HG02938 (cell line): ENCODE results near the gene SCYGR1.
"Not testable (repeated sequence)": the region's sequence is repeated elsewhere in the genome, so short reads cannot be mapped to it uniquely, and the experiment has no call there.

Experiments used
- ATAC-seq: cut with Tn5 transposase; IDR thresholded peaks from one replicate; pipeline ENCODE4 v1.9.1; 2021; ENCODE audit warnings: mild to moderate bottlenecking, moderate library complexity; ENCODE audit not compliant: unreplicated experiment

The SCYGR1 gene

DNA sequence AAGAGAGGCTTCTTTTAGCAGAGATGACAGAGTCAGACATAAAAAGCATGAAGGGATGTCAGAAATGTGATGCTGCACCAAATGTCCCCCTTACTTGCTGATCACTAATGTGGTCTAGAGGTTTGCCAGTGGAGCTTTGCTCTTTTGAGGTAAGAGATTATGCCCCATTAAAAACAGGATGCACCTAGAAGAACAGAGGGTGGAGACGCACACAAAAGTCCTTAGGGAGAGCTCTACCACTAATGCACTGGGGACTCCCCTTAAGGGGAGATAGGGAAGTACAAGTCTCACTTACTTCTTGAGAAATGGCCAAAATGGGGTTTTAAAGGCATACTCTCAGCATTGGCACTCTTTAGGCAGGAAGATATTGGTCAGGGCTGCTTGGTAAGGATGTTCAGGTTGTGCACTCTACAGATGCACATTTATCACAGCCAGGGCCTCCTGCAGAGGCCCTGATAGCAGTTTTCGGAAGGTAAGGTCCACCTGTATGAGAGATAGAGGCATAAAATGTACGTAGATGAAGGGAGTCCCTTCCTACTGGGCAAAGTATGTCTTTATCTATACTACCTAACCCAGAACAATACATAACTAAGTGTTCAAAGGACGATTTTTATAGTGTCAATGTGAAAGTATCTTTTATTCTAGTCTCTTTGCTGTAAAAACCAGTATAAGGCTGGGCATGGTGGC lies 17.0 kb upstream of the SCYGR1 start:
- ATAC-seq = no peak

DNA sequence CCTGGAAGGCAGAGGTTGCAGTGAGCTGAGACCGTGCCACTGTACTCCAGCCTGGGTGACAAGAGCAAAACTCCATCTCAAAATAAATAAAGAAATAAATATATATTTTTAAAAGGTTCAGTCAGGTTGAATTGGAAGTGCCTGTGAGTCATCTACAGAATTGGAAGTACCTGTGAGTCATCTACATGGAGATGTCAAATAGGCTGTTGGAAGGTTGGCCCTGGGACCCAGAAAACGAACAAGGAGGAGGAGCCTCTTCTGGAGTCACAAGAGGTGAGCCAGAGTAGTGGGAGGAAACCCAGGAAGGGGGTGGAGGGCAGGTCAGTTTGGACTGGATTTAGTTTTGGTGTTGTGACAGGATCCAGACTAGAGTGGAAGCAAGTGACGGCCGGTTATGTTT lies 15.2 kb upstream of the SCYGR1 start:
- ATAC-seq = no peak

DNA sequence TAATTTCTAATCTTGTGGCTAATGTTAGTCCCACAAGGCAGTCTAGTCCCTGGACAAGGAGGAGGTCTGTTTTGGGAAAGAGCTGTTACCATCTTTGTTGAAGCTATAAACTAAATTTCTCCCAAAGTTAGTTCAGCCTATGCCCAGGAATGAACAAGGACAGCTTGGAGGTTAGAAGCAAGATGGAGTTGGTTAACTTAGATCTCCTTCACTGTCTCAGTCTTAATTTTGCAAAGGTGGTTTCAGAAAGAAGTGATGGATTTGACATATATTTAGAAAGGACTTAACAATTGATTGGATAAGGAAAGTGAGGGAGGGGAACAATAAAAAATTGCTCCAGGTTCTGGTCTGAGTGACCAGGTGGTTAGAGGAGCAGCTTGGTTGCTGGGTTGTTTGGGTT lies 14.6 kb upstream of the SCYGR1 start:
- no peak for ATAC-seq

DNA sequence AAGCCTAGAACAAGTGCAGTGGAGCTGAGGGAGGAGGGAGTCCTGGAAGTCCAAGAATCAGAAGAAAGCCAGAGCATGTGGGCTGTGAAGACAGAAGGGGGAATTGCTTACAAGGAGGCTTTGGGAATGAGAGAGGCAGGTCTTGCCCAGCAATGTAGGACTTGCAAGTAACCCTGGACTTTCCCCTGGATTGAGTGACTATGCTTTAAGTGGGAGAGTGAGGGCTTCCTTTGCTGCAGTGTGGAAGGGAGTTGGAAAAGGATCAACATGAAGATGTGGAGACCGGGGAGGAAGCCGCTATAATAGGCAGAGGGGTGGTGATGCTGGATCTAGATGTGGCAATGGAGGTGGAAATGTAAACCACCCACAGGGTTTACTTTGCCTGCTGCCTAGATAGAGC lies 13.8 kb upstream of the SCYGR1 start:
- ATAC-seq = no peak

DNA sequence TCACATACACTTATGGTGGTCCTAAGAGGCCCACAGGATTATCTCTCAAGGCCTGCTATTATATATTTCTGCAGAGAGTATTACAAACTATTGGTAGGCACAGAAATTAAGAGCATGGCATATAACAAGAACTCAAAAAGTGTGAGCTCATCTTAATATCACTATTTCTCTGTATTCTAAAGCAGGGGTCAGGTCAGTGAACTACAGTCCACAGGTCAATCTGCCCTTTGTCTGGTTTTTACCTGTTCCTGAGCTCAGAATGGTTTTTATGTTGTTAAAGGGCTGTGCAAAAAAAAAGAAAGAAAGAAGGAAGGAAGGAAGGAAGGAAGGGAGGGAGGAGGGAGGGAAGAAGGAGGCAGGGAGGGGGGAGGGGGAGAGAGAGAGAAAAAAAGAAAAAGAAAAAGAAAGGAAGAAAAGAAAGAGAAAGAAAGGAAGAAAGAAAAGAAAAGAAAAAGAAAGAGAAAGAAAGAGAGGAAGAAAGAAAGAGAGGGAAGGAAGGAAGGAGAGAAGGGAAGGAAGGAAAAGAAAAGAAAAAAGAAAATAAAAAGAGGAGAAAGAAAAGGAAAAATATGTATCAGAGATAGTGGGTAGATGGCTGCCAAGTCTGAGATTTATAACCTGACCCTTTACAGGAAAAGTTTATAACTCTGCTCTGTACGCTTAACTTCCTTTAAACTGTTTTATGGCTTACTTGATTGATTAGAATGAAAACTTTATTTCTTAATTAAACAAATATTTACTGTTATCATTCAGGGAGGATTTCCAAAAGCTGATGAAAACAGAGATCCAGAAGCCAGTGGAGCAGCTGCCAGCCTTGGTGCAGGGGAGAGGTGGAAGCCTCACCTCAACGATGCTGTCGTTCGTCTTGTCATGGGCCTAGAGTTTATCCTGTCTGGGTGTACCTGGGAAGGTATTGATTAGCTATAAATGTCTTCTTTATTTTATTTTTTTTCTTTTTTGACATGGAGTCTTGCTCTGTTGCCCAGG lies 11.2 kb upstream of the SCYGR1 start:
- no peak for ATAC-seq

DNA sequence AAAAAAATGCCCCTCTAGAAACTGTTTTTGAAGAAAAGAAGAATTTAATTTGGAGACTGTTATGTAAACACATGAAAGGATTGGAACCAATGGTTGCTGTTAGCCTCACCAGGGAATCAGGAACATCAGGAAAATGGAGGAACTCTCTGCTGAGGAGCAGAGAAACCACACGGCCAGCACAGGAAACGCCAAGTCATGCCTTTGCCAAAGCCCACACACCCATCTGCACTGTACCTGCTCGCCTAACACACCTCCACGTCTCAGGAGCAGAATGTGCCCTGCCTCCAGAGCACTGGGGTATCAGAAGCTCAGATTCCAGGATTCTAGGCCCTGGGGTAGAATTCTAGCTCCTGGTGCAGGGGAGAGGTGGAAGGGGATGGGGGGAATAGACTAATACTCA lies 9.8 kb upstream of the SCYGR1 start:
- no peak for ATAC-seq

DNA sequence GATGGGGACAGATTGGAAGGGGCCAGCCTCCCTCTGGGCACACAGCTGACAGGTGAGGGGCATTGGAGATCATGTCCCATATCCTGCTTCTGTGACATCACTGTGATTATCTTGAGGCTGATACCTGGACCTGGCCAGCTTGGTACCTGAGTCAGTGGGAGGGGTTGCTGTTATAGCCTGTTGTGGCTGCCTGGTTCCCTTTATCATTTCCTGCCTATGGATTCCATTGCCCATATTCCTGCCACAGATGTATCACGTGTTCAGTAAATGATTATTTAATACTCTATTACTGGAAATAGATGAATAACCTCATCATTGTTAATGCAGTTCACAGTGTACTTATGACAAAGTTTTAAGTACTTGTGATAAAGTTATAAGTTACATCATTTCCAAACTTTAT lies 7.8 kb upstream of the SCYGR1 start:
- no peak for ATAC-seq

DNA sequence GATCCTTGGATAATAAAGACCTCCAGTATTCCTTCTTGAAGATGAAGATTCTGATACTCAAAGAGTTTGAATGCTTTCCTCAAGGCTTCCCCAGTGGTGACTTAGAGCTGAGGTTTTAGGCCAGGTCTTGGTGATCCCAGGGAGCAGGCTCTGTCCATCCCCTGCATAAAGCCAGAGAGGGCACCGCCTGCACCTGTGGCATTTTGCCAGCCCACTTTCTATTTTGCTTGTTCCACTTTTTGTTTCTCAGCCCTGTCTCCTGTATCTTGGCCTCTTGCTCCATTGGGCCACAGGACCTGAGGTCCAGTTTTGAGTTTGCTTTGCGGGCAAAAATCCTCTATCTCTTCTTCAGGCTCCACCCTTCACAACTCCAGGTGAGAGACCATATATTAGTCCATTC lies 6.7 kb upstream of the SCYGR1 start:
- ATAC-seq = no peak

DNA sequence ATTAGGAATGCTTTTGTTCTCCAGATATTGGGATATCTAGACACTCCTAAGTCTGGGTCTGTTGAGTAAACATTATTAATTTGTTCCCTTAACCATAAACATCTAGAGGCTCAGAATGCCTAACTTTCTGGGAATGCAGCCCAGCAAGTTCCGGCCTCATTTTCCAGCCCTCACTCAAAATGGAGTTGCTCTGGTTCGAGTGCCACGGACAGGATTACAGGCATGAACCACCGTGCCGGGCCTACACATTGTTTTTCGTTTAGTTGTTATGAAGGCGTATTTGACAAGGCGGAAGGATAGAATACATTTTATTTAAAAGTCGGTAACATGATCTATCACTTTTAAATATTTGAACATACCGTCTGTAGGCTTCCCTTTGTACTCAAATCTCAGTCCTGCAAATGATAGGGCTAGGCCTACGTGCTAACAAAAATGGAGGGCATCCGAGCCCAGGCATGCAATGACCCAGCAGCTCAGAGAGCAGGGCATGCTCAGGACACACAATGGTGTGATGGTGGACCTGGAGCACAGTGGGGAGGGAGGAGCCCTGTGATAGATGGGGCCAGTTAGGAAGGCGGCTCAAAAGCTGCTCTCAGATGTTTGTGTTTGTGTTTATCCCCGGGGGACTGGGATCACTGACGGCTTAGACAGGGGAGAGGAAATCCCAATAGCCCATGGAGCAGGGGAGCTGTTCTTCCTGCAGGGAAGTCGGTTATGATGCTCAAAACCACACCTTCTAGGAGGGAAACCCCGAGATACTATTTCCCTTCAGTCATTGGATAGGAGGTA lies 2.9 kb upstream of the SCYGR1 start:
- no peak for ATAC-seq

DNA sequence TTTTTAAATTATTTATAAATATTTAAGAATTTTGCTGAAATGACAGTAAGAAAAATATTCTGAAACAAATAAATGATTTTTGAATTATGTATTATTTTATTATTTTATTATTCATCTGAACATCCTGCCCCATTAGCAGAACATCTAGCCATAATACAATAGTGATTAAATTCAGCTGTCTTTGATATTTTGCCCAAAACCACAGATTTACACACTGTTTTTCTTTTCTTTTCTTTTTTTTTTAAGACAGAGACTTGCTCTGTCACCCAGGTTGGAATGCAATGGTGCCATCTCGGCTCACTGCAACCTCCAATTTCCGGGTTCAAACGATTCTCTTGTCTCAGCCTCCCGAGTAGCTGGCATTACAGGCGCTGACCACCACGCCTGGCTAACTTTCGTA lies 1.9 kb upstream of the SCYGR1 start:
- no peak for ATAC-seq

DNA sequence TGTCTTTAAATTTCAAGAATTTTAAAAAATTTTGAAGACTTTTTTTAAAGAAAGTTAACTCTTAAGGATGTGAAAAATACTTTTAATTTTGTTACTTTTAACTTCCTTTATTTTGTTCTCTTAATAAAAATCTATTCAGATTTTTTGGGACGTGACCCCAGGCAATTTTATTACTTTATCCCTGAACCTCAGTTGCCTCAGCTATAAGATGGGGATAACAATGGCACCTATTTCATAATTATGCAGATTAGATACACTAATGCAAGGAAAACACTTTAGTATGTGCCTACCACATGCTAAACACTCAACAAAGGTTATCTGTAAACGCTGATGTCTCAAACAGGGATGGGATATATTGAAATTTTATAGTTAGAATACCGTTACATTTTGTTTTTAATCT lies 1.5 kb upstream of the SCYGR1 start:
- ATAC-seq = no peak

DNA sequence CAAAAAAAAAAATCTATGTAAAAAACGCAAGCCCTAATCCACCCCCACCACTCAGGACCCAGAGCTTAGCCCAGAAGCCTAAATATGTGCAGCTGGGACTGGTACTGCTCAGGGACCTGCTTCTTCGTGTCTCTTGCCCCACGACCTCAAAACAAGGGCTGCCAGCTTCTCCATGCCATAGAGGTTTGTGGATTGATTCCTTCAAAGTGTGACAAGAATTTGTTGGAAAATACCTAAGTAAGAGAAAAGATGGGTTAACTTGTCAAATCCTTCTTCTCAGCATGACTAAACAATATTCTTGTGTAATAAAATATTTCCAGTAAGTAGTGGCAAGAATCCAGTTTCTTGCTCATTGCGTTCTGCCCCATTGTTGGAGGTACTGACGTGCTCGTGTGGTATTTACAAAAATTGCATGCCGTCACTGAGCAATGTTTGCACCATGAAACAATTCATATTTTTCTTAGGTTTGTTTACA lies 825 bp upstream of the SCYGR1 start:
- no peak for ATAC-seq

DNA sequence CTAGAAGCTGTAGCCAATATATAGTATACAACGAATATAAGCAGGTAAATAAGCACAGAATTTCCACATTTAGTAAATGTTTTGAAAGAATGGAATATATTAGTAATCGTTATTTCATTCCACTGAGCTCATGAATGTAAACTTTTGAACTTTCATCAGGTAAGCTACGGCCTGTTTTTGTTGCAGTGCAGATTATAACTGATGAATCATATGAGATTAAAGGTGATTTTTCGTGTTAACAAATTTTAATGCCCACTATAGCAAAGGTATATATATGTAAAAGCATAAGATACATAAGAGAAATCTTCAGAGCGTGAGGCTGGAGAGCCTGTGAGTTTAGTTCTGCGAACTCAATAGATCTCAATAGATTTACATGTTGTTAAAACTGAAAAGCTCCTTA lies 1.1 kb downstream of the SCYGR1 start:
- no peak for ATAC-seq

DNA sequence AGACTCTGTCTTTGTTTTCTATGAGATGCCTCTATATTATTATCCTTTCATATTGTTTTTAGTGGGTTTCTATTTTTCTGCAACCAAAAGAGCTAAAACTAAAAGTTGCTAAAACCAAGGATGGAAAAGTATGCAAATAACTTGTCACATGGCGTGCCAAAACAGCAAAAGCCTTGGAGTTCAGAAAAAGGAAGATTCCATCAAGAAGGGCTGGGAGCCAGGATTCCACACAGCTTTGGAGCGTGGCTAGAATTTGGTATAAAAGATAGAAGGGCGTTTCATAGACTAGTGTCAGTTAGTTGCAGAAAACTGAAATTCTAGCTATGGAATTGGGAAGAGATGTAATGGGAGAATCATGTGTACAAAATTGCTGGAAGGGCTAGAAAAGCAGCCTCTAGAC lies 4.1 kb downstream of the SCYGR1 start:
- no peak for ATAC-seq

DNA sequence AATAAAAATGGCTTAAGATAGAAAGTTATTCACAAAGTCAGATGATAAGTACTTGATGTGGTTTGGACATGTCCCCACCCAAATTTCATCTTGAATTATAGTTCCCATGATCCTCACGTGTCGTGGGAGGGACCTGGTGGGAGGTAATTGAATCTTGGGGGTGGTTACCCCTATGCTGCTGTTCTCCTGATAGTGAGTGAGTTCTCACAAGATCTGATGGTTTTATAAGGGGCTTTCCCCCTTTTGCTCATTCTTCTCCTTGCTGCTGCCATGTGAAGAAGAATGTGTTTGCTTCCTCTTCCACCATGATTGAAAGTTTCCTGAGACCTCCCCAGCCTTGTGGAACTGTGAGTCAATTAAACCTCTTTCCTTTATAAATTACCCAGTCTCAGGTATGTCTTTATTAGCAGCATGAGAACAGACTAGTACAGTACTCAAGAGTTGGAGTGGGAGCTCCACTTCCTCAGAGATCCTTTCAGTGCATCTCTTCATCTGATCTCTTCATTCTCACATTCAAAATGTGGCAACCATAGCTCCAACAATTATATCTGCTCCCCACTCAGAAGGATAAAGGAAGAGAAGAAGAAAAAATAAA lies 5.4 kb downstream of the SCYGR1 start:
- not testable (repeated sequence) for ATAC-seq

DNA sequence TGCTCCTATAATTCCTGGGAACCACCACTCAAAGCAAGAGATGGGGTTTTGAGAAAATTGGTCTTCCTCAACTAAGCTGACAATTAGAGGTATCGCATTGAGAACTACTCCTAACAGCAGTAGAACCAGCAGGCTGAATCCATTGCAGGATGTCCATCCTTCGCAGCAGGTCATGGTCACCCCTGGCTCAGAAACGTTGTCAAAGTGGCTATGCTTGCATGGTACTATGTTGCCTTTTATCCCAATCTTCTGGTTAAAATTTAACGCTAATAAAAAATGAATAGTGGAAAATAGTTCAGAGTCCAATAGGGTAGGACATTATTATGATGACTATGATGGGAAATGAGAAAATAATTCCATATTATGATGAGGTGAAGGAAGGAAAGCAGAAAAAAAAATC lies 8.7 kb downstream of the SCYGR1 start, which contains the start of gene TM4SF20:
Gene TM4SF20 (minus strand): TSS at position 212 of the 400 bp plus-strand sequence. CDS start 38 bp downstream, at position 174.
- no peak for ATAC-seq

DNA sequence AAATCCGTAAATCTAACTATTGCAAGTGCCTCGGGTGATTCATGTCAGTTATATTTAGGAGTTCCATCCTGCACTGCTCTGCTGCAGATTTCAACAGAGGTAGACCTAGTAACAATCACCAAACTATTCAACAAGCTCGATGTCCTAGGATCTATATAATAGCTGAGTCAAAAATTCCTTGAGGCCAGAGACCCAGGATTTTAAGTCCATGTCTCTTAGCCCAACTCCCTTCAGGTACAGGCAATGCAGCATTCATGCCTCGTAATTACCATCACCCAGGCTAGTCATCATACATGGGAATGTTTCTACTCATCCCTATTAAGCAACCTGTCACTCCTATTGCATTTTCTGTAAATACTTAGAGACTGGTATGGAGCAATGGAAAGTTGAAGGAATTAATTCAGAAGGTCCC lies 9.4 kb downstream of the SCYGR1 start:
- ATAC-seq = no peak

DNA sequence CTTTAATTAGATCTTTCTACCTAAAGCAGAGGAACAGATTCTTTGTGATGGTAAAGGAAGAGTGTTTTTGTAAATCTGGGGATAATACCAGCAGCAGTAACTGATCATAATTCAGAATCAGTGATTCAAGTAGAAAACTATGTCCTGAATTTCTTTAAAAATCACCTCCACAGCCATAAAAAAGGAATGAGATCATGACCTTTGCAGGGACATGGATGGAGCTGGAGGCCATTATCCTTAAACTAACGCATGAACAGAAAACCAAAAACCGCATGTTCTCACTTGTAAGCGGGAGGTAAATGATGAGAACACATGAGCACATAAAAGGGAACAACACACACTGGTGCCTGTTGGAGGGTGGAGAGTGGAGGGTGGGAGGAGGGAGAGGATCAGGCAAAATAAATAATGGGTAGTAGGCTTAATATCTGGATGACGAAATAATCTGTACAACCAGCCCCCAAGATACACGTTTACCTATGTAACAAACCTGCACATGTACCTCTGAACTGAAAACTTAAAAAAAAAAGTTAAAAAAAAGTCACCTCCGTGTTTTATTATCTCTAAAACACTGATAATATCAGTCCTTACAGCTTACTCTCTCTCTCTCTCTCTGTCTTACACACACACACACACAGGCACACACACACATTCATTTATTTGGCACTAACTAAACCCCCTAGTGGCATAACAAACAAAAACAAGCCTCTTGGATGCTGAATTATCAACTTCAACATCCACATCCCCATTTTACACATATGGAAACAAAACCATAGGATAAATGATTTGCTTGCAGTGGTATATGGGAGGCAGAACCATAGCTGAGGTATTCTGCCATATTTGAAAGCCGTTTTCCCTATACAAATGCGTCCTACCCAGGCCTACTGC lies 10.0 kb downstream of the SCYGR1 start:
- no peak for ATAC-seq

DNA sequence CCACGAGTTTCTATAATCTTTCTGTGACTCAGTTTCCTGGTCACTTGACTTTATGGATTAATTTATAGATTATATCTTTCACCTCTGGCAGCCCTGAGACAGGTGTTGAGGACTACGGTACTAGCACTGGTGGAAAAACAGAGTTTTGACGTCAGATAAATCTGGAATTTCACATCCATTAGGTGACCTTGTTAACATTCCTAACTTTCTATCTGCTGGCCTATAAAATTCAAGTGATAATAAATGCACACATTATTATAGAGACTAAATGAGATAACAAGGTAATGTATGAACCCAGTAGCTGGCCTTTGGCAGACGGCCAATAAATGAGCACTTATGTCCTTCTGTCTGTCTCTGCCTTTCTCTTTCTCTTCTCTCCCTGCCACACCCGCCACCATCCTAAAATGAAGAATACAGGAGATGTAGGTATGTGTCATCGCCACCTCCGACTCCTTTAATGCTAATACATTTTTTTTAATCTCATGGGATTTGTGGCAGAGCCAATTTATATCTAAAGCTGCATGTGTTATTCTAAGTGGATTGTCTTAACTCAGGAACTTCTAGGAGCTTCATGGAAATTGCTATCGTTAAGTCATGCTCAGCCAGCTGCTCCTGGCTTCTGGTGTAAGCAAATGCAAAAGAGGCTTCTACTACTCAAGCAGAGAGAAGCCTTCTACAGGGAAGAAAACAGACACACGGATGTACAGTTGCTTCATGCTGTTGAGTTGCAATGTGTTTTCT lies 10.9 kb downstream of the SCYGR1 start:
- no peak for ATAC-seq
